NOMO-1 treated with dmso at 0.1 percent for 144 hours (cell line): ENCODE data around the gene MAPK8.
"Not testable (repeated sequence)": the region's sequence is repeated elsewhere in the genome, so short reads cannot be mapped to it uniquely, and the experiment has no call there.

ENCODE experiments used
- DNase-seq: peaks from one replicate; lab custom pipeline; 2025; ENCODE audit not compliant: unreplicated experiment; lab: John Stamatoyannopoulos, UW

The MAPK8 gene

GRCh38 chr10:48414778-48415177 is 108.3 kb downstream of the MAPK8 start:
- DNase-seq = no peak

- no peak for DNase-seq
These were observed 110.2 kb downstream of the MAPK8 start for GRCh38 chr10:48416584-48417232.

GRCh38 chr10:48417374-48417773 is 110.9 kb downstream of the MAPK8 start:
- no peak for DNase-seq

- DNase-seq = no peak
These were observed 111.8 kb downstream of the MAPK8 start for GRCh38 chr10:48418189-48418788.

GRCh38 chr10:48419714-48420113 is 113.2 kb downstream of the MAPK8 start:
- DNase-seq = no peak

GRCh38 chr10:48421862-48422261 is 115.4 kb downstream of the MAPK8 start:
- DNase-seq = not testable (repeated sequence)

GRCh38 chr10:48423884-48424283 is 117.4 kb downstream of the MAPK8 start:
- no peak for DNase-seq

GRCh38 chr10:48428896-48429295 is 122.4 kb downstream of the MAPK8 start:
- no peak for DNase-seq

GRCh38 chr10:48429309-48429708 is 122.8 kb downstream of the MAPK8 start:
- no peak for DNase-seq

- DNase-seq = no peak
These were observed 124.0 kb downstream of the MAPK8 start for GRCh38 chr10:48430402-48430993.

- no peak for DNase-seq
These were observed 125.4 kb downstream of the MAPK8 start for GRCh38 chr10:48431871-48432270.

- no peak for DNase-seq
These were observed 131.1 kb downstream of the MAPK8 start for GRCh38 chr10:48437546-48437945.

- DNase-seq = no peak
These were observed 132.6 kb downstream of the MAPK8 start for GRCh38 chr10:48439031-48439430.

GRCh38 chr10:48439581-48440041 is 133.1 kb downstream of the MAPK8 start:
- peak; percentile 46 for DNase-seq

- DNase-seq = no peak
These were observed 134.3 kb downstream of the MAPK8 start for GRCh38 chr10:48440771-48441170.

GRCh38 chr10:48442090-48442808 is 135.8 kb downstream of the MAPK8 start:
- DNase-seq = no peak

GRCh38 chr10:48442809-48443177 is 136.3 kb downstream of the MAPK8 start:
- DNase-seq = no peak

GRCh38 chr10:48444266-48444665 is 137.8 kb downstream of the MAPK8 start:
- peak; percentile 5 for DNase-seq

GRCh38 chr10:48444861-48445841 is 138.7 kb downstream of the MAPK8 start:
- DNase-seq = no peak

- DNase-seq = no peak
These were observed 139.5 kb downstream of the MAPK8 start for GRCh38 chr10:48445932-48446331.

GRCh38 chr10:48446785-48447184 is 140.3 kb downstream of the MAPK8 start:
- no peak for DNase-seq
